Endothelial cell of umbilical vein (primary cell): ENCODE measurements around the gene PIAS2. TPM values are rescaled to one million over a fixed set of nuclear protein-coding genes. Genes with fewer than 3 reads are reported as not detected.
"Not testable (repeated sequence)": the region's sequence is repeated elsewhere in the genome, so short reads cannot be mapped to it uniquely, and the experiment has no call there.

Experiments used
- Bru-seq: library from RNA; stranded (reverse); fragments of 400-500 nt; gene quantifications from one replicate; lab custom pipeline; 2021; lab: Mats Ljungman, UMichigan
- BruChase-seq, 2 experiments: library from RNA; stranded (reverse); fragments of 400-500 nt; gene quantifications; one replicate each; lab custom pipeline; 2021; lab: Mats Ljungman, UMichigan
- BruUV-seq: library from RNA; stranded (reverse); fragments of 400-500 nt; replicated peaks from 2 replicates; lab custom pipeline; 2021; lab: Mats Ljungman, UMichigan
- CTCF ChIA-PET: fragments of 300-600, 350-600 bp; sonication (Branson Sonifier 250); formaldehyde crosslinking; loops from one replicate; lab custom pipeline; 2021; ENCODE audit warnings: antibody characterized with exemption, inconsistent platforms; lab: Charles Lee
- POLR2A ChIA-PET: fragments of 300-600, 350-600 bp; sonication (Branson Sonifier 250); formaldehyde crosslinking; loops from one replicate; lab custom pipeline; 2021; ENCODE audit warnings: antibody characterized with exemption, inconsistent platforms; lab: Charles Lee
- DNase-seq: peaks from one replicate; pipeline ENCODE4 v3.0.0-alpha.2; 2011; ENCODE audit warnings: low read depth, low spot score
- FAIRE-seq: peaks from 2 replicates; lab custom pipeline; 2011; peaks lifted over from hg19 to GRCh38; lab: Jason Lieb, UNC
- H2AFZ ChIP-seq: 2 replicates; pipeline ENCODE4 v1.6.0; 2012; ENCODE audit warnings: low read depth, low read length, control low read depth, inconsistent platforms
- H3K27ac ChIP-seq: 2 replicates; pipeline ENCODE4 v1.5.1; 2011; ENCODE audit warnings: low read depth, mild to moderate bottlenecking, control low read depth, low read length, moderate library complexity; ENCODE audit not compliant: insufficient read depth
- H3K27me3 ChIP-seq, 2 experiments: 2 replicates each; pipeline versions ENCODE4 v1.6.0 to v1.6.1; 2011; ENCODE audit warnings: low read length in 2 of 2, mixed read lengths in 1 of 2; ENCODE audit not compliant: control insufficient read depth in 2 of 2, insufficient read depth in 2 of 2
- H3K36me3 ChIP-seq, 2 experiments: 2 replicates in 1 of 2; 3 replicates in 1 of 2; pipeline ENCODE4 v1.5.1; 2011; ENCODE audit warnings: low read length in 2 of 2, mild to moderate bottlenecking in 1 of 2, moderate library complexity in 1 of 2; ENCODE audit not compliant: control insufficient read depth in 2 of 2, insufficient read depth in 2 of 2; ENCODE audit errors: extremely low read depth in 1 of 2
- H3K4me1 ChIP-seq: 3 replicates; pipeline ENCODE4 v1.5.1; 2011; ENCODE audit warnings: mild to moderate bottlenecking, low read length; ENCODE audit not compliant: control insufficient read depth, insufficient read depth; ENCODE audit errors: extremely low read depth
- H3K4me2 ChIP-seq: 2 replicates; pipeline ENCODE4 v1.6.1; 2011; ENCODE audit warnings: low read length, control low read depth, mixed read lengths; ENCODE audit not compliant: insufficient read depth
- H3K4me3 ChIP-seq, 3 experiments: fragments of 200-600 bp in 1 of 3; sonication (generic), shearing (Covaris generic) in 1 of 3; replicated peaks in 1 of 3; 2 replicates each; pipeline ENCODE4 v1.5.1; 2011 to 2016; ENCODE audit warnings: control low read depth in 3 of 3, low read length in 3 of 3, mild to moderate bottlenecking in 2 of 3, inconsistent platforms in 1 of 3, low read depth in 1 of 3, moderate library complexity in 1 of 3; ENCODE audit not compliant: insufficient read depth in 1 of 3
- H3K79me2 ChIP-seq: 2 replicates; pipeline ENCODE4 v1.6.0; 2012; ENCODE audit warnings: low read length, inconsistent platforms; ENCODE audit not compliant: control insufficient read depth, insufficient read depth
- H3K9ac ChIP-seq: replicated peaks from 2 replicates; pipeline ENCODE3; 2011; ENCODE audit warnings: low read length, control low read depth; ENCODE audit not compliant: insufficient read depth; ENCODE audit errors: extremely low read depth
- H3K9me1 ChIP-seq: replicated peaks from 3 replicates; pipeline ENCODE4 v1.6.0; 2011; ENCODE audit warnings: mild to moderate bottlenecking, low read length; ENCODE audit not compliant: control insufficient read depth, insufficient read depth; ENCODE audit errors: extremely low read depth
- H3K9me3 ChIP-seq: replicated peaks from 2 replicates; pipeline ENCODE4 v1.5.1; 2012; ENCODE audit warnings: low read length, inconsistent platforms; ENCODE audit not compliant: control insufficient read depth, insufficient read depth
- H4K20me1 ChIP-seq: replicated peaks from 2 replicates; pipeline ENCODE3; 2011; ENCODE audit warnings: mild to moderate bottlenecking, low read length; ENCODE audit not compliant: control insufficient read depth, insufficient read depth; ENCODE audit errors: extremely low read depth
- CTCF ChIP-seq, 2 donors: IDR thresholded peaks; 1 replicate in 1 of 2; 2 replicates in 1 of 2; pipeline ENCODE4 v1.5.1; 2011; ENCODE audit warnings: low read length in 2 of 2, mild to moderate bottlenecking in 2 of 2, moderate library complexity in 2 of 2, control low read depth in 1 of 2, inconsistent platforms in 1 of 2, low read depth in 1 of 2; ENCODE audit not compliant: insufficient read depth in 1 of 2; ENCODE audit errors: extremely low read depth in 1 of 2
- FOS ChIP-seq: IDR thresholded peaks from 2 replicates; pipeline ENCODE4 v1.6.1; 2011; ENCODE audit warnings: mild to moderate bottlenecking, low read length, moderate library complexity, borderline replicate concordance; ENCODE audit not compliant: insufficient read depth
- GATA2 ChIP-seq: IDR thresholded peaks from 2 replicates; pipeline ENCODE4 v1.7.0; 2011; ENCODE audit warnings: low read depth, mild to moderate bottlenecking, moderate library complexity, mixed read lengths, low read length; ENCODE audit not compliant: insufficient read length, insufficient read depth
- JUN ChIP-seq: IDR thresholded peaks from 2 replicates; pipeline ENCODE4 v1.6.1; 2011; ENCODE audit warnings: borderline replicate concordance, low read depth; ENCODE audit not compliant: insufficient read length, insufficient read depth
- MAX ChIP-seq: IDR thresholded peaks from 2 replicates; pipeline ENCODE4 v1.6.1; 2011; ENCODE audit not compliant: insufficient read depth, insufficient read length
- MYC ChIP-seq: IDR thresholded peaks from one replicate; pipeline ENCODE4 v1.6.1; 2011; ENCODE audit warnings: mild to moderate bottlenecking, low read depth, low read length
- POLR2A ChIP-seq: IDR thresholded peaks from 2 replicates; pipeline ENCODE4 v1.6.1; 2012; ENCODE audit warnings: low read depth, mild to moderate bottlenecking, control low read depth, low read length
- POLR2AphosphoS5 ChIP-seq: IDR thresholded peaks from 2 replicates; pipeline ENCODE4 v1.6.1; 2012; ENCODE audit warnings: low read depth, mild to moderate bottlenecking, control low read depth, low read length, moderate library complexity; ENCODE audit not compliant: insufficient read depth
- dilution Hi-C: fragments of 300-500 bp; cut with MboI; formaldehyde crosslinking; loops from one replicate; pipeline ENCODE4 v1.15.0; 2019; ENCODE audit warnings: low sequenced_read_pairs; ENCODE audit not compliant: extremely low pct_ligation_motif_present
- intact Hi-C: fragments of 100-400 bp; cut with micrococcal nuclease; formaldehyde crosslinking; loops from one replicate; pipeline ENCODE4 v1.10.0; 2022
- long read RNA-seq: library from polyadenylated mRNA; stranded (forward); transcript quantifications from one replicate; pipeline ENCODE4 v2.0.0, GENCODE V29; 2021
- polyA minus RNA-seq, 3 experiments: library from RNA; depleted of rRNA, polyadenylated mRNA; stranded (reverse); fragments of >200 nt; gene quantifications; 1 replicate in 1 of 3; 2 replicates in 2 of 3; pipeline ENCODE4 v1.2.3, GENCODE V29; 2011
- polyA plus RNA-seq, 4 experiments: library from polyadenylated mRNA; depleted of rRNA in 3 of 4; stranded (reverse) in 3 of 4; unstranded in 1 of 4; fragments of >200 nt; gene quantifications; 2 replicates each; pipeline versions ENCODE4 v1.2.1 to v1.2.3, GENCODE V29; 2011 to 2012; ENCODE audit warnings: missing spikeins in 1 of 4
- total RNA-seq: library from RNA; stranded (reverse); gene quantifications from 2 replicates; pipeline ENCODE4 v1.2.3, GENCODE V29; 2021

Gene PIAS2
- total RNA-seq (27.7 and 34.3 TPM in 2 replicates), polyA plus RNA-seq (7.0 and 8.2 TPM in 2 replicates), polyA minus RNA-seq (20.4 and 21.2 TPM in 2 replicates), Bru-seq, nascent RNA (percentile 82 among the genes with signal in this experiment), BruChase-seq, experiment 1, labeled RNA remaining after a 6-hour chase (percentile 70 among the genes with signal in this experiment), BruChase-seq, experiment 2, labeled RNA remaining after a 2-hour chase (percentile 85 among the genes with signal in this experiment)
- polyA plus RNA-seq (2011; cell fraction: cytosol; rRNA removed) = 7.5 and 8.1 TPM in 2 replicates
- polyA plus RNA-seq (2011; cell fraction: nucleus; rRNA removed) = 20.7 and 22.9 TPM in 2 replicates
- 10.2 and 13.7 TPM in 2 replicates for polyA plus RNA-seq (2012)
- polyA minus RNA-seq (2011; cell fraction: cytosol; rRNA and poly(A)+ RNA removed) = 5.5 TPM
- polyA minus RNA-seq (2011; cell fraction: nucleus; rRNA and poly(A)+ RNA removed) = 56.2 and 65.1 TPM in 2 replicates
- long read RNA-seq, full-length matches to known transcripts = 51 of 75 reads
- long read RNA-seq, partial matches to known transcripts = 3 of 75 reads
- long read RNA-seq, other reads (novel, unspliced or antisense) = 21 of 75 reads

GRCh38 chr18:46917108-46917802 is at the start of gene PIAS2, which contains the start of gene KATNAL2:
PIAS2 (minus strand) TSS chr18:46917507; CDS start chr18:46917345, 162 bp downstream.
KATNAL2 (plus strand) TSS chr18:46917602; CDS start chr18:46946873, 29,271 bp downstream.
- peak within 1 kb of the TSS; percentile 87 for H3K9ac ChIP-seq
- ChIA-PET CTCF (interaction anchor here (0.6 to 1.7 kb wide), 12 partner anchors 17 to 832 kb away, joined by 3 to 7 read pairs (median 3); a partner anchor contains a TSS), POLR2A (interaction anchor here (0.6 to 1.0 kb wide), 2 partner anchors 18 to 680 kb away, joined by 3 to 7 read pairs; no protein-coding TSS in a partner anchor)
- TF ChIP-seq CTCF (IDR thresholded peaks at IDR 0.05; ENCODE audit: extremely low read depth in 1 of 2, insufficient read depth in 1 of 2, low read depth in 1 of 2, low read length in 2 of 2) = no peak
- TF ChIP-seq GATA2 = no peak
- TF ChIP-seq MYC = no peak
- TF ChIP-seq POLR2A = peak; percentile 60
- TF ChIP-seq POLR2AphosphoS5 = peak; percentile 90
- TF ChIP-seq FOS = no peak
- TF ChIP-seq MAX = peak; percentile 45
- TF ChIP-seq JUN = no peak
- dilution Hi-C loops (no loop called here), intact Hi-C loops (loop anchor here (1.0 to 10.0 kb wide), 3 partner anchors 29 to 262 kb away; partner anchors contain the start of gene LOXHD1)
- DNase-seq = peak; percentile 85
- peak within 1 kb of the TSS; percentile 94 for H2AFZ ChIP-seq
- no peaks in the 10 kb centered on the region for H4K20me1 ChIP-seq
- H3K4me1 ChIP-seq = peaks cover 12% of the 10 kb centered on the region
- H3K4me2 ChIP-seq = peak within 1 kb of the TSS; percentile 98
- BruUV-seq = no TSS peak
- no peaks in the 10 kb centered on the region for H3K9me1 ChIP-seq
- peaks cover 37% of the 10 kb centered on the region for H3K79me2 ChIP-seq
- H3K9me3 ChIP-seq = no peaks in the 10 kb centered on the region
- peak; percentile 77 for FAIRE-seq
- H3K27ac ChIP-seq = peak within 1 kb of the TSS; percentile 60
- no peaks in the 10 kb centered on the region for H3K27me3 ChIP-seq
- H3K4me3 ChIP-seq = peak within 1 kb of the TSS; percentile 68 to 93 (median 83)
- H3K36me3 ChIP-seq = no peaks in the 10 kb centered on the region

- H3K79me2 ChIP-seq, dilution Hi-C loops, POLR2A ChIA-PET, H3K4me2 ChIP-seq, H2AFZ ChIP-seq, H3K4me3 ChIP-seq, CTCF ChIA-PET, H3K4me1 ChIP-seq, H3K9ac ChIP-seq, H3K9me3 ChIP-seq, FAIRE-seq, intact Hi-C loops, H3K36me3 ChIP-seq, H4K20me1 ChIP-seq, DNase-seq, H3K27me3 ChIP-seq, BruUV-seq, H3K27ac ChIP-seq, H3K9me1 ChIP-seq: not testable (repeated sequence)
These were observed 49.0 kb upstream of the PIAS2 start for GRCh38 chr18:46966266-46966665.
